Thyroid gland (tissue), 4 donors: ENCODE data around the gene JHY.

Experiments used
- POLR2A ChIP-seq, 2 donors: fragments of 450-650 bp; IDR thresholded peaks; one replicate each; pipeline ENCODE4 v1.6.1; 2017; ENCODE audit warnings: antibody characterized with exemption in 2 of 2, mild to moderate bottlenecking in 2 of 2, moderate library complexity in 1 of 2
- TF ChIP-seq, protein P1 (sequence below), 6 experiments: fragments of 200-600 bp in 3 of 6; fragments of 450-650 bp in 3 of 6; sonication (generic) in 3 of 6; IDR thresholded peaks; one replicate each; pipeline ENCODE4 v1.5.1; 2016 to 2019; ENCODE audit warnings: antibody characterized with exemption in 6 of 6, mild to moderate bottlenecking in 2 of 6, inconsistent platforms in 1 of 6, moderate library complexity in 1 of 6

- TF ChIP-seq, protein P1, sequence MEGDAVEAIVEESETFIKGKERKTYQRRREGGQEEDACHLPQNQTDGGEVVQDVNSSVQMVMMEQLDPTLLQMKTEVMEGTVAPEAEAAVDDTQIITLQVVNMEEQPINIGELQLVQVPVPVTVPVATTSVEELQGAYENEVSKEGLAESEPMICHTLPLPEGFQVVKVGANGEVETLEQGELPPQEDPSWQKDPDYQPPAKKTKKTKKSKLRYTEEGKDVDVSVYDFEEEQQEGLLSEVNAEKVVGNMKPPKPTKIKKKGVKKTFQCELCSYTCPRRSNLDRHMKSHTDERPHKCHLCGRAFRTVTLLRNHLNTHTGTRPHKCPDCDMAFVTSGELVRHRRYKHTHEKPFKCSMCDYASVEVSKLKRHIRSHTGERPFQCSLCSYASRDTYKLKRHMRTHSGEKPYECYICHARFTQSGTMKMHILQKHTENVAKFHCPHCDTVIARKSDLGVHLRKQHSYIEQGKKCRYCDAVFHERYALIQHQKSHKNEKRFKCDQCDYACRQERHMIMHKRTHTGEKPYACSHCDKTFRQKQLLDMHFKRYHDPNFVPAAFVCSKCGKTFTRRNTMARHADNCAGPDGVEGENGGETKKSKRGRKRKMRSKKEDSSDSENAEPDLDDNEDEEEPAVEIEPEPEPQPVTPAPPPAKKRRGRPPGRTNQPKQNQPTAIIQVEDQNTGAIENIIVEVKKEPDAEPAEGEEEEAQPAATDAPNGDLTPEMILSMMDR (IDR thresholded peaks at IDR 0.05): no peak
- TF ChIP-seq POLR2A (IDR thresholded peaks at IDR 0.05): no peak
Measured at GRCh38 chr11:122998727-122999366, 116.3 kb downstream of the JHY start.
